HG02642 (cell line): ENCODE results near the gene MICAL3.

Experiments
- ATAC-seq: cut with Tn5 transposase; IDR thresholded peaks from one replicate; pipeline ENCODE4 v1.9.1; 2021; ENCODE audit warnings: mild to moderate bottlenecking; ENCODE audit not compliant: unreplicated experiment, poor library complexity

Gene MICAL3

DNA sequence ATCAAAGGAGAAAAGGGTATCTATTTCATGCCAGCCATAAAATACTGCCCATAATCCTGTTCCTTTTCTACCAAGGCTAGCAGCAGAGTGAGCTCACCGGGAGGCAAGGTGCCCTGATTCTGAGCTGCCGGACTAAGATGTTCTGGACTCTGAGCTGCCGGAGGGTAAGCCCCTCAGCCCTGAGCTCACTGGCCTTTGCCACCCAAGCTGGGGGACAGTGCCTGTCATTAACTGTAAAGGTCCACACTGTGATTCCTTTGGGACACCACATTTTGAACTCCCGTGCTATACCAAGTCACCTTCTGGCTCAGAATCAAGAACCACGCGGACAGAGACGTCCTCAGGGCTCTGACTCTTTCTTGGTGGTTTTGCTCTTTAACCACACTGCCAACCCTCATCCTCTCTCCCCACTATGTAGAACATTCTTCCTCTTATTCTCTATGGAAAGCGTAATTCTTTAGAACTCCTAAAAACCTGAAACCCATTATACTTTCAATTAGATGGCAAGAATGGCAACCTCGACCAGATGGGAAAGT is 161.6 kb downstream of the MICAL3 start:
- no peak for ATAC-seq

DNA sequence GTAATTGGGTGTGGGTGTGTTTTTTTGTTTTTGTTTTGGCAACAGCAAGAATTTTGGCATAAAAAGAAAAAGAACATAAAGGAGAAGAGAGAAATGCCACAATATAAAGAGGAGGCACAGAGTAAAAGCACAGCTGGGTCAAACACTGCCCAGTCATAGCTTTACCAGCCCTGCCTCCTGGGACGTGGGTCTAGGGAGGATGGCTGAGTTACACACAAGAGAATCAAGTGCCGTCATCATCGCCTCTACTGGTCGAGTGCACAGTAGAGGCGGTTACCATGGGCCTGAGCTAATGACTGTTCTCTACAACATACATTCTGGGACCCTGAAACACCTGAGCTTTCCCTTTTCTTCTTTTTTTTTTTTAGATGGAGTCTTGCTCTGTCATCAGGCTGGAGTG is 162.5 kb downstream of the MICAL3 start:
- ATAC-seq, result no peak

DNA sequence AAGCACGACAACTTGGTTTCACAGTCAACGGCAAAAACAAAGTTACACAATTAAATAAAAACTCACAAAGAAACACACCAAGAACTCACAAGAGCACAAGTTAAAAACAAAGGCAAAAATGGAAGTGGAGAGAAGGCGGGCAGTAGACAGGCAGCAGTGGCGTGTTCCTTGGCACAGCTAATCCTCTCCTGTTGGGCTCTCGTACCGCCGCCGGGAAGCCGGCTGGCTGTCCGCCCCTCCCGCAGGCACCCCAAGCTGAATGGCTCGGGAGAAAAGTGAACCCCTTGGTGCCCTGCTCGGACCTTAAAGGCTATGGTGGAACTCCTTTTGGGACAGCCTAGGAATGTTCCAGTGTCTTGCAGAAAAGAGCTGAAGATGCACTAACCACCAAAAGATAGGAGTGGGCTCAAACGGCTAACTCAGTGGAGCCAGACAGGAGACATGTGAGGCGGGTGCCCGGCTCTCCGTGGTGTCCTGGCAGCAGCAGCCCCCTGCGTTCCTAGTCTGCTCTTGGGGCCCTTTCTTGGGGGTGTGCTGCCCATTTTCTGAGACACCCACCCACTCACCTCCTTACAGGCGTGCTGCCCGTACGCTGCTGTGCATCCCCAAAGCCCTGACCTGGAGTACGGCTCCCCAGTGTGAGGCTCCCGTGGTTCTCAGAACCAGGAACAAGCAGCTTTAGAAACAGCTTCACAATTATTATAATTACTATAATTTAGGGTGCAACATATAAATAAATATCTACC is 164.0 kb downstream of the MICAL3 start:
- ATAC-seq, result no peak

DNA sequence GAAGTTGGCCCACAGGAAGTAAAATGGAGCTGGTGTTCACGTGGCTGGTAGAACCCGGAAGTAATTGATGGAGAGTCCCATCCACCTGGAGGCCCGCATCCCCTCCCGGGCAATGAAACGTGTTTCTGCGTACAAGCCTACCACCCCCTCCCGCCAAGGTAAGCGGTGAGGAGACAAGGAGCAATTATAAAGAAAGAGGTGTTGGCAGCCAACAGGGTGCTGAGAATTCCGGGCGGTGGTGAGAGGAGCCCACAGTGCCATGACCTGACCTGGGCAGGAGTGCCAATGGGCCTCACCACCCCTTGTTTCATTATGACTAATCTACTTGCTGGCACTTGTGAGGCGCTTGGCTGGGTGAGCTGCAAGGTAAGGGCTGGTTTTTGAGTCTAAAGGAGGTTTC is 166.3 kb downstream of the MICAL3 start:
- no peak for ATAC-seq

DNA sequence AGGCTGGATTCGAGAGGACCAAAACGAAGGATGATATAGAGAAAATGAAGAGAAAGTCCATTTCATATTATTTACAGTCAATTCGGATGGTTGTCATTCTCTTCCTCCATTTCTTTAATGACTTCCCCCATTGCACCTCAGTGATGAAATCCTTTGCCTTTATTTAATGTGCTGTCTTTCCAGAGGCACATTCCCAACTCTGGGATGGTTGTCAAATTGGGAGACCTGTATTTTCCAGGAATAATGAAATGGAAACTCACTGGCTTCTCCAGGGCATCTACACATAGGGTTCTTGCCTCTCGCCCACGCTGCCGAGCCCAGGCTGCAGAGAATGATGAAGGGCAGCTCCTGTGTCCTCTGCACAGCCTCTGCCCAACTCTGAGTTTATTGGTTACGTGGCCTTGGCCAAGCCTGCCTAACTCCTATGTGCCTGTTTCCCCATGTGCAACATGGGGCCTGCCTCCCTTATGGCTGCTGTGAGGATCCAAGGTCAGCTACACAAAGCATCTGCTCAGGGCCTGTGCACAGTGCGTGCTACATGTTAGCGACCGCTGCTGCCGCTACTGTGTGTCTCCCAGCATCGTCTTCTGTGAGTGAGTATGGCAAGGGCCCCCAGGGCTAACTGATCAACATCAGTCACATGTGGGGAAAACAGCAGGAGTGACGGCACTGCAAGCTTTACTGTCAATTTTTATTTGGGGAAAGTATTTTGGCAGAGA is 168.6 kb downstream of the MICAL3 start:
- ATAC-seq, result no peak

DNA sequence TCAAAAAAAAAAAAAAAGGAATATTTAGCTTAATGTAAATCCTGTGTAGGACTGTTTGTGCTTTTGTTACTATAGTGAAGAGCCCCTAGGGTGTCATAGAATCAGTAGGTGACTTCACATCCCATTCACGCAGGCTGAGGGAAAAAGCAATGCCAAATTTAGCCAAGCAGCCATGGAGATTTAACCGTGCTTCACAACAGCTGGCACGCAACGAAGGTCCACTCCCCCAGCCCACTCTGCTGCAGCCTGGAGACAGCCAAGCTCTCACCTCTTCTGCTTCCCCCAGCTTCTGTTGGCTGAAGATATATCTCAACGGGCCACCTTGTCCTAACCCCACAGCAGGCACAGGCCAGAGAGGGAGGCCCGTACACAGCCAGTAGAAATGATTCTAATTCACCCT is 171.3 kb downstream of the MICAL3 start:
- no peak for ATAC-seq

DNA sequence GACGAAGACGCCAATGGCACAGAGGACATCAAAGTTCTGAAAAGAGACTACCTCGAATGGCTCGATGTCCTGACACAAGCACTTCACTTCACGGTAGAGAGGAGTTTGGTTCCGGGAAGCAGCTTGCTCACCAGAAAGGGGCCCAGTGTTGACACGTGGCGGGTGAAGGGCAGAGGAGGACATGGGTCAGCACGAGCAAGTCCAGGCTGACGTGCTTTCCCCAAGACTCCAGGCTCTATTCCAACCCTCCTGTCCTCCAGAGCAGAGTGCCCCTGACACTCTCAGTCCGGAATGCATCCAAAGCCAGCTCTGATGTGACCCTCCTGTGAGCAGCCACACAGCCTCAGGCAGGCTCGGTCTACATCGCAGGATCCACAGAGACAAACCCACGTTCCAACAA is 172.6 kb downstream of the MICAL3 start:
- no peak for ATAC-seq

DNA sequence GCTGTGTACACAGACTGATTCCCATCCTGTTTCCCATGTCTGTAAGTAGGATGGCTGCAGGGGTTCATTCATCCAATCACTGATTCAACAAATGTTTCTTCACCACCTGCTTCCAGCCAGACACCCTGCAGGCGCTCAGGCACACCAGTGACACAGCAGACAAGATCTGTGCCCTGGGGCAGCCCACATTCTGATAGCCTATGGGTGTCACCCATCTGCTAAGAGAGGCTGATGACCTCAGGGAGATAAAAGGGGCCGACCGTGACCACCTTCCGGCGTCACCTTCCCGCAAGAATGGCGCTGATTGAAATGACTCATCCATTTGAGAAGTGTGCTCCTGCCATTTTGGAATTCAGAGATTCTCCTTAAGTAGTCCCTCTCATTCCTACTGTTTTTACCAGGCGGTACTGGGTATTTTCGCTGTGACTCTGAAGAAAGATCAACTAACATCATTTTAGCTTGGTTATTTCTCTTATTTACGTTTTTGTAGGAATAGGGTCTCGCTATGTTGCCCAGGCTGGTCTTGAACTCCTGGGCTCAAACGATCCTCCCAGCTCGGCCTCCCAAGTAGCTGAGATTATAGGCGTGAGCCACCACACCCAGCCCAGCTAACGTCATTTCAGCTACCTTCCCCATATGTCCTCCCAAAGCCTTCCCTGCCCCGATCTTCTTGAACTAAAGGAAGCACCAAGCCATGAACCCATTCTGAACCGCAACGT is 176.8 kb downstream of the MICAL3 start:
- no peak for ATAC-seq

DNA sequence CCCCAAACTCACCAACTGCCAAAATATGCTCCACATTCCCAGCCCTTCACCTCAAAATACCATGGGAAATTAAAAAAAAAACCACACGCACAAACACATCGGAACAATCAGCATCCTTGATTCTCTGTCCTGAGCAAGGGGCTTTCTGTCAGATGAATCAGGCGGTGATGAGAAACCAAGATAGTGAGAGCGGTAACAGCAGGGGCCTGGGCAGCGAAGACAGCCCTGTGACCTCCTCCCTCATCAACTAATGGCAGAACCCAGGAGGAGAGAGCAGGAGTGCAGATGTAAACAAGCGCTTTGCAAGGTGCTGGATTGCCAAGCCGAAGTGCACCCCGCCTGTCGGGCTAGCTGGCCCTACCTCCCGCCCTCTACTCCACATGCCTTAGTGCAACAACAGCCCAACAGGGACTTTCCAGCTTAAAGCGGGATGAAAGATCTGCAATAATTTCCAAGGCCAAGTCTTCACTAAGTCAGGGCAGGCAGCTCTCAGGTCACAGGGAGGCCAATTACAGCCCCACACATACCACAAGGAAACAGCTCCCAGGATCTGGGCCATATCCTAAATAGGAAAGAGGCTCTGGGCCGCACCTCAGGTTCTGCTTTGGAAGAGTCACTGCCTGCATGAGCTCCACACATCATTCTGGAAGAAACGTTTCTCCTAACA is 177.9 kb downstream of the MICAL3 start:
- ATAC-seq, result no peak

DNA sequence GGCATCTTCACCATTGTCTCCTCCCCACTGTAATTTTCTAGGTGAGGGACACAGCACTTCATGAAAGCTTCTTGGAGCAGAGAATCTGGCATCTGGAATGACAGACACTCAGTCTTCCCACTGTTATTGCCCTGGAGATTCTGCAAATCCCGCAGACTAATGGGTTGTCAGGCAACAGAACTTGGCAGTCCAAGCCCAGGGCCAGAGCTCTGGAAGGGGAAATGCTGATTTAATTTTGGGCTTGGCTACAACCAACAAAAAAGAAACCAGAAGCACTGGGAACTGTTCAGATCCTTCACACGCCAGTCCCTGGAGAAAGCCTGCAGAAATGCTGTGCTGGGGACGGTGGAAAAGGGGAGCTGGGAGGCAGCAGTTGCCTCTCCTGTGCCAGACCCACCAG is 178.6 kb downstream of the MICAL3 start:
- ATAC-seq, result no peak

DNA sequence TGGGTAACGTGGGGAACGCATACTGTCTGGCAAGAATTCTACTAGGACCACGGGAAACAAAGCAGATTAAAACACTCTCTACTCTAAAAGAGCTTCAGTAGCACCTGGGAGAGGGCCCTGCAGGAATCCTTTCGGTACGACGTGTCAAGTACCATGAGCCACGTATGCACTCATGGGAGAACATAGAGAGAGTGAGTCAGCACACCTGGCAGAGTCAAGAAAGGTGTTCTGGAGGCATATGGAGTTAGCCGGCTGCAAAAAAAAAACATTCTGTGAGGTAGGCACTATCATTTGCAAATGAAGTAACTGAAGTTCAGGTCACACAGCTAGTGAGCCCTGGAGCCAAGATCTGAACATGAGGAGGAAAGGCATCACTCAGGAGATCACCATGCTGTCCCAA is 179.0 kb downstream of the MICAL3 start:
- no peak for ATAC-seq

DNA sequence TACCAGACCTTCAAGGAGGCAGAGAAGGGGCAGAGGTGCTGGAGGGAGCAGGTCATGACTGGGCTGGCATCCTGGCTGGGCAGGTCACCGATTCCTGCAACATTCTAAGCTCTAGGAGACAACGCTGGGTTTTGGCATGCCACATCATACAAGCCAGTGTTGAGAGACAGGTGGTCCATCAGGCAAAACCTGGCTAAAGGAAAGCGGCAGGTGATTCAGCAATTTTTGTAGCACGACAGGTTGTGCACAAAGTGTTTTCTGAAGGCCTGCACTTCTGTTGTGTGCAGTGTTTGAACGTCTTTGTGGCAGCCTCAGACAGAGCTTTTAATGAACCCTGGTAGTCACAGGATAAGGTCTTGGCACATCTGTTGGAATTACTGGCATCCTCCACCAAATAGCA is 180.2 kb downstream of the MICAL3 start:
- ATAC-seq, result no peak

DNA sequence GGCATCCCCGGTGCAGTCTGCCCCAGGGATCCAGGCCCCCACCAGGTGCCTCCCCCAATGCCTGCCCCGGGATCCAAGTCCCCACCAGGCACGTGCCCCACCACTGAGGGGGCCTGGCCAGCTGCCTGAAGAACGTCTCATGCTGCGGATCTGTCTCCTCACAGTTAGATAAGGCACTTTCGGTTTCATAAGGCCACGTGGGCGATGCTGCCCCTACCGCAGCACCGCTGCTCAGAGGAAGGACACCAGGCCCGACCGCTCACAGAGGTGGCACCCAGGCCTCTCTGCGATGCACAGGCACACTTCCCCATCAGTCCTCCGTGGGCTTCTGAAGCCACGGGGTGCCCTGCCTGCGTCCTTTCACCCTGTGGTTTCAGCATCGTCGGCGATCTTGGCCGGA is 182.0 kb downstream of the MICAL3 start:
- no peak for ATAC-seq

DNA sequence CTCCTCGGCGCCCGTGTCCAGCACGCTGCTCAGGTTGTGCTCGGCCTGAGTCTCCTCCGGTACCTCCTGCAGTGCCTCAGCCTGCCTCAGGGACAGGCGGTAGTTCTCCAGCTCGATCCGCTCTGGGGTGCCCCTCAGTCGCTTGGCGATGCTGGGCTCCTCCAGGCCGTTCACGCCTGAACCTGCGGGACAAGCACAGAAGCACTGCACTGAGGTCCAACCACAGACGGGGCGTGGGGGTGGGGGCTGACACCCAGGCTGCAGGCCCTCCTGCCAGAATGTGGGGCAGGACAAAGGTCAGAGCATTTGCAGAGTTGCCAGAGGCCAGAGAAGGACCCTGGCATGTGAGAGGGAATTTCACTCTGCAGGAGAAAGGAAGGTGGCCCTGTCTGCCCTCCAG is 182.5 kb downstream of the MICAL3 start:
- no peak for ATAC-seq

DNA sequence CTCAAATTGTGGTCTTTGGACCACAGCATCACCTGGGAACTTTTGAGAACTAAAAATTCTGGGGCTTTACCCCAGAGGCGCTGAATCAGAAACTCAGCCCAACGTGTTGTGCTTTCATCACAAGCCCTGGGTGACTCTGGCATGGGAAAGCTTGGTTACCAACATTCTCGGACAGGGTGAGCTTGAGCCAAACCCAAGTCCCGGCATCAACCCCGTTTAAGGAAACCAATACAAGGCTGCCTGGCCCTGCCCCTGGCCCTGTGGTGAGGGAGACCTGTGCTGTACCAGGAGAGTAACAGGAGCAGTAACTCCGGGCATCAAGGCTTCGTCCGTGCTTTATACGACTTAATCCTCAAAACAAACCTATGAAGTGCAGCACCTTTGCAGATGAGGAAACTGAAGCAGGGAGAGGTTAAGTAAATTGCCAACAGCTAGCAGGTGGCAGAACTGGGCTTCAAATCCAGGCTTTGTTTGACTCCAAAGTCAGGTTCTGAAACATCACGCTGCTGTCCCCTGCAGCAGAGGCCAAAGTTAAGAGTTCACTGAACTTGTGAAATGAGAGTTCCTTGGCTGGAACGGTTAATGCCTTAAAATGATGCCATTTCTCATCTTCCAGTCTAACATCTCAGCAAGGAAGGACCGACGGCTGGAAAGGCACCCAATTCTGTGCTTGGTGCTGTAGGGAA is 186.0 kb downstream of the MICAL3 start:
- ATAC-seq, result no peak

DNA sequence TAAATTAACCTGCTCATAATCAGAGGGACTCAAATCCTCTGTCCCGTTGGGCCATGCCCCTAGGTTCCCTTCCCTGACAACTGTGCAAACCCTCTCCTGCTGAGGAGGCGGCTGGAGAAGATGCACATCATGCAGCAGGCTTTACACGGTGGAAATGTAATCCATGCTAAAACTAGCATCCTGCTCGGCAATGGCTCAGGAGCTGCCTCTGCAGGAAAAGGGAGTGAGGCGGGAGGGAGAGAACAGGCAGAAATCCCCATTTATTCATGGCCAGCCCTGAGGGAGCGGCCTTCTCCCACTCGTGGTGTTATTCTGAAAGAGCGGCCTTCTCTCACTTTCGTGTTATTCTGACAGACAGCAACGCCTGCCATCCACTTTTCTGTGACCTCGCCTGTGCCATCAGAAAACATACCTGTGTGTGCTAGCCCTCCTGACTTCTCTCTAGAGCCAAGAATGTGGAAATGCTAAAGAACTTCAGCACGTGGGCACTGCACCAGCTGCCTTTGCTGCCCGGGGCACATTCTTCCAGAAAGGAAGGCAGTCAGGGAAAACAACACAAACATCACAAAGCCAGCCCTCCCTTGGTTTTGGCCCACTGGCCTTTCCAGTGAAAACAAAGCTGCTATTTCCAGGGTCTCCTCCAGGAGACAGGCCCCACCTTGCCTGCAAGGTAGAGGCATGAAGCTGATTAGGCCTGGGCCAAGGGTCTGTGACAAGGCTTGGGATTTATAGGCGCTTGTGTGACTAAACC is 187.2 kb downstream of the MICAL3 start:
- ATAC-seq, result no peak

DNA sequence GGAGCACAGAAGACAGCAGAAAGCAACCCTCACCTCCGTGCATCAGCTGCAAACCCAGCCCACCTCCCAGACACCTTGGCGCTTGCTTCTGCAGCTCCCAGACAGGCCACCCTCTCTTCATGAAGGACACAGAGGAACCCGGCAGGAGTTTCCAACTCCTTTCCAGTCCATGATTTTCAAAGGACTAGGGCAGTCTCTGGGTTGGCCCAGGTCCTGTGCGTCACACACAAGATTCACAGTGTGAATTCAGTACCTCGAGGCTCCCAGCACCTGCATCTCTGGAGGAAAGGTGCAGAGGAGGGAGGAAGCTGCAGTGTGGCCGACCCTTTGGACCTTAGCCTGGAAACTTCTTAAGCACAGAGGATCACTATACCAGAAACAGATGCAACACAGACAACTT is 189.1 kb downstream of the MICAL3 start:
- ATAC-seq, result no peak

DNA sequence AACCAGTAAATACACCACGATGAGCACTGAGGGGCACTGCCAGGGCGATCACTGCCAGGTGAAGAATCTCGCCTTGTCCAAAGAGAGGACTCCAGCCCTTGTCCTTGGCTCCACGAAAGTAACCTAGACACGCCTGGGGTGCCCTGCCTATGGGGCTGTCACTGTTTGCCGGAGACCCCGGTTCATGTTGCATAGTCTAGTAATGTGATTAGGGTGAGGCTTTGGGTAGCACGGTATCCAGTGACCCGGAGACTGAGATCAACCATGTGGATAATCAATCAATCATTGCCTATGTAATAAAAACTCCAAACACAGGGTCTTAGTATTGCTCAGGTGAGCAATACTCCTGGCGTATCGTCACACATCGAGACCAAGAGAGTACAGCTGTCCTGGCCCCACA is 190.9 kb downstream of the MICAL3 start:
- ATAC-seq, result no peak

DNA sequence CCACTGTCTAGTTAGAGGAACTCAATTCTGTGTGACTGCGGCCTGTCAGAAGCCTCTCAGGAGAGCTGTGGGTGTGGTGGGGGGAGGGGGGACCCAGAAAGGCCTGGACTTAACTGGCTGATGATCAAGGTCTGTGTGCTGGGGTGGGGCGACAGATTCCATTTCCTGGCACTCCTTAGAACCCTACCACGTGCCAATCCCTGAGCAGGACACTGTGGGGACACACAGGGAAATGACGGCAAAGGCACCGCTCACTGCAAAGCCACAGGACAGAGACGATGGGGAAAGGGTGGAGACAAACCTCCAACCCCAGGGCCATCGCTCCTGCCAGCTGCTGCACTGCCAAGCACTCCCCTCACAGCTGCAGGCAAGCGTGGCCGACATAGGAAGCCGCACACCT is 191.7 kb downstream of the MICAL3 start:
- ATAC-seq, result no peak
